ENCODE data around the gene ALPI.
A peak's percentile ranks its signal among the peaks of the same experiment; 100 is the strongest.
"Not testable (repeated sequence)": the region's sequence is repeated elsewhere in the genome, so short reads cannot be mapped to it uniquely, and the experiment has no call there.

Gene ALPI

GRCh38 chr2:232420073-232420454, 35.9 kb upstream of the ALPI start:
- Histone ChIP-seq H3K4me2 (peak overlapping the region in 7 of 11 experiments; percentile 66 to 82 (median 77); a peak in 8 of 22 replicates), H3K4me3 (peak overlapping the region in 5 of 10 experiments; percentile 49 to 60 (median 55); a peak in 8 of 20 replicates)

DNA sequence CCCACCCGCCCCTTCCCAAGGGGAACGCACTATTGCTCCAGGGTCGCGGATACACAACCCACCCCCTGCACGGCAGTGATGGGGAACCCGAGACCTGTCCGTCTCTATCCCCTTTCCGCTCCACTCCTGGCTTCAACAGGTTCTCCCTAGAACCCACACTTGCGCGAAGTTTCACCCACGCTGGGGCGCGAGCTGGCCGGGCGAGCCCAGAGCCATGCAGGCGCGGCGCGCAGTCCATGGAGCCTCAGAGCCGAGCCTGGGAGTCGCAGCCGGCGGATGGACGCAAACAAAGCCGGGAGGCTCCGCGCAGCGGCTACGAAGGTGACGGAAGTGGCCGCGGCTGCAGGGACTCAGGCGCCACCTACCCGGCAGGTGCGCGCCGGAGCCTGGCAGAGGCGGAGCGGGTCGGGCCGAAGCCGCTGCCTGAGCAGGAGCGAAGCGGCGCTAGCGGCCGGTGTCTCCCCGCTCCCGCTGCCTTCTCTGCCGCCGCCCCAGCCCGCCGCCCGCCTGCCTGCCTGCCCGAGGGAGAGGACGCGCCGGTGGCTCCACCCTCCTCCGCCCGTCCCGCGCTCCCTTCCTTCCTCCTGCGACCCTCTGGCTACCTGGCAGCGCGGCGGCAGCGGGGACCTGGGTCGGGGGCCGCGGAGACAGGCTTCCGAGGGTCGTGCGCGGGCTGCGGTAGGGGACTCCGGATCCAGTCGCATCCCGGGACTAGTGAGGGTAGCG, 35.3 kb upstream of the ALPI start:
- H3K9ac ChIP-seq, result peak overlapping the region in 2 of 11 experiments; percentile 20 to 35; a peak in 1 of 22 replicates
- H3K4me2 ChIP-seq, result peak overlapping the region; percentile 66 to 90 (median 77)
- no peak for TF ChIP-seq Cebpa-rat (IDR thresholded peaks at IDR 0.05)
- H3K9me3 ChIP-seq (replicated peaks in 1 of 11), result peaks cover 36 to 46% (median 43%) of the 10 kb centered on the region in 11 experiments
- peaks cover 0 to 34% (median 4%) of the 10 kb centered on the region in 11 experiments; a peak in 6 of 22 replicates for H4K20me1 ChIP-seq
- no peak overlapping the region for H3K27ac ChIP-seq
- H3K36me3 ChIP-seq, result no peaks in the 10 kb centered on the region
- peak overlapping the region; percentile 42 to 66 (median 53) for H3K4me3 ChIP-seq
- H3K4me1 ChIP-seq, result peaks cover 0 to 6% (median 2%) of the 10 kb centered on the region in 10 experiments; a peak in 6 of 20 replicates
- H3K27me3 ChIP-seq, result peaks cover 56 to 69% (median 62%) of the 10 kb centered on the region in 11 experiments

More at GRCh38 chr2:232420073-232420454, 35.9 kb upstream of the ALPI start:
- TF ChIP-seq Cebpa-rat (IDR thresholded peaks at IDR 0.05), result no peak
- H3K27ac ChIP-seq, result no peak overlapping the region
- H3K36me3 ChIP-seq, result no peaks in the 10 kb centered on the region
- peaks cover 56 to 69% (median 62%) of the 10 kb centered on the region in 11 experiments for H3K27me3 ChIP-seq
- H3K4me1 ChIP-seq, result peaks cover 0 to 6% (median 2%) of the 10 kb centered on the region in 10 experiments; a peak in 6 of 20 replicates
- H3K9ac ChIP-seq, result no peak overlapping the region
- H3K9me3 ChIP-seq (replicated peaks in 1 of 11), result peaks cover 36 to 46% (median 43%) of the 10 kb centered on the region in 11 experiments
- peaks cover 0 to 34% (median 4%) of the 10 kb centered on the region in 11 experiments; a peak in 6 of 22 replicates for H4K20me1 ChIP-seq

DNA sequence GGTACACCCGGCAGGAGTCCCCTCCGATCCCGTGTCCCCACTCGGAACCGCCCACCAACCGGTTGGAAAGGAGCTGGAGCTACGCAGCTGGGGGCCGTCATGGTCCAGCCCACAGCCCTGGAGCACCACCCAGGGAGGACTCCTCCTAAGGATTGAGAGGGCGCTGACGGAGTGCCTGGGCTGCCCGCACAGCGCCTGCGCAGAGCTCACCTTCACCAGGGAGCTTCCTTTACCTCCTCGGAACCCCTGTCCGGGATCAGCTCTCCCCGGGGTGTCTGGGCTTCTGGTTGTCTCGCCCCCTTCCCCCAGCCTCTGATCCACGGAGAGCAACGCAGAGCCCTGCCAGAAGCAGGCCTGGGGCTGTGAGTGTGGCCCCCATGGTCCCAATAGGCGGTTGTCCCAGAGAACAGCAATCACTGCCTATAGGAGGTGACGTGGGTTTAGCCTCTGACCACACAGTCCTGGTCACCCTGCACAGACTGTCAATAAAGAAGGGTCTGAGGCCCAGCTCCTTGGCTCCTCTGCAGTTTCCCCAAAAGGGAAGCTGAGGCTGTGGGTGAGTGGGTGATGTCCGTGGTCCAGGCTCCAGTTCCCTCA, 34.7 kb upstream of the ALPI start:
- H3K9me3 ChIP-seq (replicated peaks in 1 of 11), result peaks cover 36 to 46% (median 43%) of the 10 kb centered on the region in 11 experiments
- H3K27ac ChIP-seq, result no peak overlapping the region
- no peak overlapping the region for H3K9ac ChIP-seq
- H3K4me2 ChIP-seq, result peak overlapping the region; percentile 66 to 90 (median 77)
- peaks cover 0 to 34% (median 4%) of the 10 kb centered on the region in 11 experiments; a peak in 6 of 22 replicates for H4K20me1 ChIP-seq
- H3K36me3 ChIP-seq, result no peaks in the 10 kb centered on the region
- no peak for TF ChIP-seq Cebpa-rat (IDR thresholded peaks at IDR 0.05)
- peaks cover 56 to 66% (median 62%) of the 10 kb centered on the region in 11 experiments for H3K27me3 ChIP-seq
- H3K4me3 ChIP-seq, result peak overlapping the region; percentile 42 to 66 (median 53); a peak in 19 of 20 replicates
- peaks cover 0 to 6% (median 2%) of the 10 kb centered on the region in 10 experiments; a peak in 6 of 20 replicates for H3K4me1 ChIP-seq

GRCh38 chr2:232422051-232422450, 33.9 kb upstream of the ALPI start:
- peaks cover 36 to 46% (median 43%) of the 10 kb centered on the region in 11 experiments for H3K9me3 ChIP-seq (replicated peaks in 1 of 11)
- no peak for TF ChIP-seq Cebpa-rat (IDR thresholded peaks at IDR 0.05)
- no peak overlapping the region for H3K4me3 ChIP-seq
- H3K4me1 ChIP-seq, result peaks cover 0 to 6% (median 2%) of the 10 kb centered on the region in 10 experiments; a peak in 6 of 20 replicates
- no peak overlapping the region for H3K4me2 ChIP-seq
- H4K20me1 ChIP-seq, result peaks cover 0 to 30% (median 4%) of the 10 kb centered on the region in 11 experiments; a peak in 6 of 22 replicates
- H3K27me3 ChIP-seq, result peaks cover 56 to 60% (median 58%) of the 10 kb centered on the region in 11 experiments
- H3K9ac ChIP-seq, result no peak overlapping the region
- H3K36me3 ChIP-seq, result no peaks in the 10 kb centered on the region
- no peak overlapping the region for H3K27ac ChIP-seq

GRCh38 chr2:232422996-232423395, 33.0 kb upstream of the ALPI start:
- not testable (repeated sequence) for H3K9ac ChIP-seq

DNA sequence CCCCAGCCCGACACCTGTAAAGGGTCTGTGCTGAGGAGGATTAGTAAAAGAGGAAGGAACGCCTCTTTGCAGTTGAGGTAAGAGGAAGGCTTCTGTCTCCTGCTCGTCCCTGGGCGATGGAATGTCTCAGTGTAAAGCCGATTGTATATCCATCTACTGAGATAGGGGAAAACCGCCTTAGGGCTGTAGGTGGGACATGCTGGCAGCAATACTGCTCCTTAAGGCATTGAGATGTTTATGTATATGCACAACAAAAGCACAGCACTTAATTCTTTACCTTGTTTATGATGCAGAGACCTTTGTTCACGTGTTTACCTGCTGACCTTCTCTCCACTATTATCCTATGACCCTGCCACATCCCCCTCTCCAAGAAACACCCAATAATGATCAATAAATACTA, 32.5 kb upstream of the ALPI start:
- H4K20me1 ChIP-seq, result peaks cover 0 to 25% (median 4%) of the 10 kb centered on the region in 11 experiments; a peak in 6 of 22 replicates
- H3K4me3 ChIP-seq, H3K4me2 ChIP-seq, H3K27ac ChIP-seq, H3K4me1 ChIP-seq, H3K9ac ChIP-seq, H3K36me3 ChIP-seq: not testable (repeated sequence)
- peaks cover 36 to 46% (median 43%) of the 10 kb centered on the region in 11 experiments for H3K9me3 ChIP-seq (replicated peaks in 1 of 11)
- H3K27me3 ChIP-seq, result peaks cover 43 to 46% (median 45%) of the 10 kb centered on the region in 11 experiments

More at GRCh38 chr2:232422996-232423395, 33.0 kb upstream of the ALPI start:
- H3K4me3 ChIP-seq, H3K27ac ChIP-seq, H3K36me3 ChIP-seq, H3K4me2 ChIP-seq, H3K4me1 ChIP-seq: not testable (repeated sequence)
- Histone ChIP-seq H3K9me3 (replicated peaks in 1 of 11) (peaks cover 36 to 46% (median 43%) of the 10 kb centered on the region in 11 experiments), H3K27me3 (peaks cover 47 to 50% (median 49%) of the 10 kb centered on the region in 11 experiments), H4K20me1 (peaks cover 0 to 25% (median 4%) of the 10 kb centered on the region in 11 experiments; a peak in 6 of 22 replicates)

- no peak overlapping the region for H3K4me3 ChIP-seq
- peaks cover 4 to 40% (median 28%) of the 10 kb centered on the region in 10 experiments; a peak in 19 of 20 replicates for H3K4me1 ChIP-seq
- H3K9ac ChIP-seq, result no peak overlapping the region
- H3K36me3 ChIP-seq, result no peaks in the 10 kb centered on the region
- peak overlapping the region in 9 of 11 experiments; percentile 54 to 81 (median 68); a peak in 15 of 22 replicates for H3K4me2 ChIP-seq
- no peak overlapping the region for H3K27ac ChIP-seq
- no peaks in the 10 kb centered on the region for H3K9me3 ChIP-seq (replicated peaks in 1 of 11)
- H4K20me1 ChIP-seq, result no peaks in the 10 kb centered on the region
- TF ChIP-seq Cebpa-rat (IDR thresholded peaks at IDR 0.05), result no peak
- H3K27me3 ChIP-seq, result no peaks in the 10 kb centered on the region
Observed at GRCh38 chr2:232431705-232432590, 24.0 kb upstream of the ALPI start.

DNA sequence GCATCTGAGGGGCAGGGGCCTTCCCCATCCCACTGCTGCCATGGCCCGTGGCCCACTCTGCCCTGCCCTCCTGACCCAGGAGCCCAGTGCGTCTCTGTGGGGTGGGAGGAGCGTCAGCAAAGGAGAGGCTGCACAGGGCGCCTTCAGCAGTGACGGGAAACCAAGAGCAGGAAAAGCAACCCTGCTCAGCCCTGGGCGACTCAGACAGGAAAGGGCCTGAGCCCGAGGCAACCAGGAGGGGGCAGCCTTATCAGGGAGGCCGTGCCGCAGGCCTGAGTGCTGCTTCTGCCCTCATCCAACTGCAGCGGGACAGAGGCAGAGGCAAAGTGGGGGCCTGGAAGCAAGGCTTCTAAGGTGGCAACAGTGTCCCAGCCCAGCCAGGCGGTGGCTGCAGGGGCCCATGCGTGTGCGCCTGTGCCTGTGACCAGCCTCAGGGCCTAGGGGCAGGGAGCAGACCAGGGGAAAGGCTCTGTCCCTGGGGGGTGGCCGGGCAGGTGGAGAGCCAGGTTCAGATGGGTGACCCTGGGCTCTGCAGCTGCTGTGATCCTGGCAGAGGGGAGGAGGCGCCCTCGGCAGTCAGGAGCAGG, 23.3 kb upstream of the ALPI start:
- Histone ChIP-seq H3K9me3 (replicated peaks in 1 of 11) (no peaks in the 10 kb centered on the region), H3K36me3 (no peaks in the 10 kb centered on the region), H3K27me3 (no peaks in the 10 kb centered on the region), H3K4me2 (peak overlapping the region; percentile 10 to 81 (median 67); a peak in 18 of 22 replicates), H3K4me1 (peaks cover 4 to 40% (median 28%) of the 10 kb centered on the region in 10 experiments; a peak in 19 of 20 replicates), H3K4me3 (no peak overlapping the region), H3K27ac (0 out of 22 replicates have a peak overlapping the region, but pooled peaks of 1 of the 11 experiments have one; percentile 30), H3K9ac (peak overlapping the region in 2 of 11 experiments; percentile 20 to 29; a peak in 2 of 22 replicates), H4K20me1 (no peaks in the 10 kb centered on the region)
- no peak for TF ChIP-seq Cebpa-rat (IDR thresholded peaks at IDR 0.05)

DNA sequence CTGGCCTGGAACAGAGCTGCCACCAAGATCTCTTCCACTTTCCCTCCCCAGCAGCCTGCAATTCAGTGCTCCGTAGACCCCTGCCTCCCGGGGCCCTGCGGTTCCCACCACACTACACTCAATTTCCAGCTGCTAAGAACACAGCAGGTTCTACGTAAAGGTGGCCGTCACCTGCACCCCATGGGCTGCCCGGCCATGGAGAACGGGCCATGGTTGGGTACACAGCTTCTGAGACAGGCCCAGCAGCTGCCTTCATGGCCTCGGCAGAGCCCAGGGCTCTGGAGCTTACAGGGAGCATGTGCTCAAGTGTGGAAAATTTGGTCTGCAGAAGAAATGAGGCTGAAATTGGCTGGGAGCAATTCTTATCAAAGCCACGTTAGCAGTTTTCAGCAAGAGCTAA, 22.3 kb upstream of the ALPI start:
- not testable (repeated sequence) for H3K36me3 ChIP-seq, H3K9ac ChIP-seq

More for the DNA sequence above, 22.3 kb upstream of the ALPI start:
- Histone ChIP-seq H3K4me1 (peaks cover 4 to 40% (median 28%) of the 10 kb centered on the region in 10 experiments; a peak in 19 of 20 replicates), H3K4me2 (peak overlapping the region in 8 of 11 experiments; percentile 48 to 81 (median 70); a peak in 13 of 22 replicates)
- H3K9me3 ChIP-seq (replicated peaks in 1 of 11); H3K27me3 ChIP-seq; H4K20me1 ChIP-seq; H3K4me3 ChIP-seq; H3K27ac ChIP-seq: not testable (repeated sequence)

All from BLaER1 treated with 17β-estradiol and CSF1 and Interleukin-3, amounts not matched to agents 10 nM and 100 nM (cell line).